NCI-H2227 treated with DMSO at 0.1 percent for 48 hours (cell line): ENCODE data around the gene TLR3.
"Not testable (repeated sequence)": the region's sequence is repeated elsewhere in the genome, so short reads cannot be mapped to it uniquely, and the experiment has no call there.

Experiments
- DNase-seq: peaks from one replicate; lab custom pipeline; 2025; lab: John Stamatoyannopoulos, UW

TLR3 gene

GRCh38 chr4:186050135-186050534, 18.8 kb upstream of the TLR3 start:
- DNase-seq: not testable (repeated sequence)

- DNase-seq: no peak
Observed at GRCh38 chr4:186051096-186051495, 17.9 kb upstream of the TLR3 start.

- DNase-seq: no peak
Observed at GRCh38 chr4:186058253-186058979, 10.5 kb upstream of the TLR3 start.

GRCh38 chr4:186058980-186059316, 10.0 kb upstream of the TLR3 start:
- DNase-seq: no peak

GRCh38 chr4:186061921-186062320, 7.0 kb upstream of the TLR3 start:
- DNase-seq: no peak

- DNase-seq: peak; percentile 26
Observed at GRCh38 chr4:186067757-186068385, 1.1 kb upstream of the TLR3 start.

- no peak for DNase-seq
Observed at GRCh38 chr4:186069729-186070128, 773 bp downstream of the TLR3 start.

GRCh38 chr4:186072516-186072915, 3.6 kb downstream of the TLR3 start:
- no peak for DNase-seq

- no peak for DNase-seq
Observed at GRCh38 chr4:186074189-186074588, 5.2 kb downstream of the TLR3 start.

- DNase-seq: peak; percentile 14
Observed at GRCh38 chr4:186078981-186079638, 10.2 kb downstream of the TLR3 start.

GRCh38 chr4:186079694-186080093, 10.7 kb downstream of the TLR3 start:
- no peak for DNase-seq

- no peak for DNase-seq
Observed at GRCh38 chr4:186081202-186081807, 12.3 kb downstream of the TLR3 start.

GRCh38 chr4:186082221-186082620, 13.3 kb downstream of the TLR3 start:
- DNase-seq: no peak

GRCh38 chr4:186088523-186088922, 19.6 kb downstream of the TLR3 start:
- no peak for DNase-seq

- no peak for DNase-seq
Observed at GRCh38 chr4:186092296-186092695, 23.3 kb downstream of the TLR3 start.

- no peak for DNase-seq
Observed at GRCh38 chr4:186095406-186095805, 26.4 kb downstream of the TLR3 start.

GRCh38 chr4:186096681-186097165, 27.8 kb downstream of the TLR3 start:
- DNase-seq: no peak

GRCh38 chr4:186097386-186097785, 28.4 kb downstream of the TLR3 start:
- no peak for DNase-seq

- DNase-seq: no peak
Observed at GRCh38 chr4:186102931-186103330, 34.0 kb downstream of the TLR3 start.

- no peak for DNase-seq
Observed at GRCh38 chr4:186104114-186104889, 35.3 kb downstream of the TLR3 start, which contains the start of gene FAM149A. FAM149A (plus strand) TSS chr4:186104704.

- DNase-seq: no peak
Observed at GRCh38 chr4:186104890-186105646, 36.1 kb downstream of the TLR3 start.
